ENCODE results near the gene PIGN.
A peak's percentile ranks its signal among the peaks of the same experiment; 100 is the strongest.

PIGN gene

DNA sequence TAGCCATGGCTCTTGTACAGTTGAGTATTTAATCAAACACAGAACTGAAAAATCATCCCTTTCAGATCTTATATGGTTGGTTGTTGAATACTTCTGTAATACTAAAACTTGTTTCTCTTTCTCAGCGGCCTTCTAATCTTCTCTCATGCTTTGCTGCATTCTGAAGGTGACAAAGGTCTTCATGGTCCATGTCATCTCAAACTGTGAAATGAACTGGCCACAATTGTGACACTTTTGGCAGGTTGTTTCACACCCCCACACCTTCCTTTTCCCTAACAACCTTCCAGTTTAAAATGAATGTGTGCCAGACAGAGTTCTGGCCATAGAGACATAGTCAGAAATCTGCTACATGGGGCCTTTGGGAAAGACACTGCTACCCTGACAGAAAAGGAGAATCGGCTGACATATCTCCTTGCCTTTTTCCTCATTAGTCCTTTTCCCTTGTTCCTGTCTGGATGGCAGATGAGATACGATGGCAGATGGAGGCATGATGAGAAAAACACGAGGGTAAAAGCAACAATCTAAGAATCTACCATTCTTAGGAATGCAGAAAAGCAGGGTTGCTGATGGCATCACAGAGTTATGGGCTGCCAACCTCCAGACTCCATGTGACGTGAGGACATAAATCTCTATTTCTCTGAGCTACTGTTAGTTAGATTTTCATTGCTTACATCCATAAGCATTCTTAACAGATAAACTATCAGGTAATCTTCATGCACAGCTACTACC, 106.5 kb downstream of the PIGN start:
- no peak for FAIRE-seq

DNA sequence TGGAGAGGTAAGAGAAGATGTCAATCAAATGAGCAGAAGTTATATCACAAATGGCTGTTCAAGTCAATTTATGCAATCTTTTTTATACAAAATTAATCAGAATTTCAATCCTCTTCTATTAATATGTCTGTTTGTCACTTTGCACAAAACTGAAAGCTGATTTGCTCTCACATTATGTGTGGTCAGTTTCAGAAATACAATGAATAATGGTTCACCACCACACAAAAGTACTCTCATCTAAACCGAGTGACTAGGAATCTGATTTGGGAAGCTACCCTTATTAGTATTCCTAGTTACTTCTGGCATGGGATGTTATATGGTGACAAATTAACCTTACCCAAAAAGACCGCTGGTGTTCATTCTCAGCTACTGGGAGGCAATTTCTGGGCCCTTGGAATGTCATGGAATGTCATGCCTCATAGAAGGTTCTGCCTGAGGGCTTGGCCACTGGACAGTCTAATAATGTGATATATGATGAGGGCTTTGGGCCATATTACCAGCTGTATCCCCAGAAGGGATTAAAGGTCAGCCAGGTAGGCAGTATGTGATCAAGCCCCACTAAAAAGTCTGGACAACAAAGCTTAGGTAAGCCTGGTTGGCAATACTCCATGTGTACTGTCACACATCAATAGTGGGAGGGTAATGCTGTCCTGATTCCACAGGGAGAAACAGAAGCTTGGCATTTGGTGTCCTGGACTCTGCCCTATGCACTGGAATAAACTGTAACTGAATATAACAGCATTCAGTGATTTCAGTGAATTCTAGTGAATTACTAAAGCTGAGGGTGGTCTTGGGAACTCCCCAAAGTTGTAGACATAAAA, 113.2 kb downstream of the PIGN start:
- no peak for TF ChIP-seq TAF1 (IDR thresholded peaks at IDR 0.05; ENCODE audit: borderline replicate concordance, low read depth, low read length)
- no peak for TF ChIP-seq POLR2AphosphoS5 (IDR thresholded peaks at IDR 0.05; ENCODE audit: low read depth, low read length)
- no peak for TF ChIP-seq POLR2A (IDR thresholded peaks at IDR 0.05; ENCODE audit: low read depth, low read length)
- no peak for DNase-seq (ENCODE audit: insufficient read length)
- peak; percentile 5 for FAIRE-seq

More for the DNA sequence above, 106.5 kb downstream of the PIGN start:
- TF ChIP-seq TAF1 (IDR thresholded peaks at IDR 0.05; ENCODE audit: borderline replicate concordance, low read depth, low read length) (no peak), POLR2A (IDR thresholded peaks at IDR 0.05; ENCODE audit: low read depth, low read length) (no peak), POLR2AphosphoS5 (IDR thresholded peaks at IDR 0.05; ENCODE audit: low read depth, low read length) (no peak)
- no peak for DNase-seq (ENCODE audit: insufficient read length)

DNA sequence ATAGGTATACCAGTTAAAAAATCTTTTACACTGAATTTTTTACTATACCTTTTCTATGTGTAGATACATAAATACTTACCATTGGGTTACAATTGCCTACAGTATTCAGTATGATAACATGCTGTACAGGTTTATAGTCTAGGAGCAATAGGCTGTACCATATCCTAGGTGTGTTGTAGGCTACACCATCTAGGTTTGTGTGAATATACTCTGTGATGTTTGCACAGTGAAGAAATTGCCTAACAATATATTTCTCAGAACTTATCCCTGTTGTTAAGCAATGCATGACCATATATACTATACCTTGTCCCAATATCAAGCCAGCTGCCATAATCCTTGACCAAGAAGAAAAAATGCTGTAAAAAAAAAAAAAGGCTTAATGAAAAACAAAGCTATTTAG, 114.5 kb downstream of the PIGN start:
- TF ChIP-seq TAF1 (IDR thresholded peaks at IDR 0.05; ENCODE audit: borderline replicate concordance, low read depth, low read length) (no peak), POLR2A (IDR thresholded peaks at IDR 0.05; ENCODE audit: low read depth, low read length) (no peak), POLR2AphosphoS5 (IDR thresholded peaks at IDR 0.05; ENCODE audit: low read depth, low read length) (no peak)
- no peak for DNase-seq (ENCODE audit: insufficient read length)
- no peak for FAIRE-seq

DNA sequence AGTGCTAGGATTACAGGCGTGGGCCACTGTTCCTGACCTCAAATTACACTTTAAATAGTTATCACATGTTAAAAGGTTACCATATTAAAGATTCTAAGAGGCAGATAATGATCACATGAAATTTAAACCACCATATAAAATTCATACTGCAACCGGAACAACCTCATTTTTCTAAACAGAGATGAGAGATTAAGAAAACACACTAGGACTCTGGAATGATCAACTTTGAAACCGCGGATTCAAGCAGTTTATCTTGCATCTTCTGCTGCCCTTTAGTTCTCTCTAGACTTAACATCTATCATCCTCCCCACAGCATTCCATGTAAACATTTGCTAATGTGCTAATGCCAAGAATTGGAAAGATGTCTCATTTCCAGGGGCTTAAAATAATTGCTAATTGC, 115.8 kb downstream of the PIGN start:
- no peak for FAIRE-seq
- no peak for TF ChIP-seq POLR2A (IDR thresholded peaks at IDR 0.05; ENCODE audit: low read depth, low read length)
- no peak for TF ChIP-seq TAF1 (IDR thresholded peaks at IDR 0.05; ENCODE audit: borderline replicate concordance, low read depth, low read length)
- no peak for TF ChIP-seq POLR2AphosphoS5 (IDR thresholded peaks at IDR 0.05; ENCODE audit: low read depth, low read length)
- DNase-seq (ENCODE audit: insufficient read length) = no peak

DNA sequence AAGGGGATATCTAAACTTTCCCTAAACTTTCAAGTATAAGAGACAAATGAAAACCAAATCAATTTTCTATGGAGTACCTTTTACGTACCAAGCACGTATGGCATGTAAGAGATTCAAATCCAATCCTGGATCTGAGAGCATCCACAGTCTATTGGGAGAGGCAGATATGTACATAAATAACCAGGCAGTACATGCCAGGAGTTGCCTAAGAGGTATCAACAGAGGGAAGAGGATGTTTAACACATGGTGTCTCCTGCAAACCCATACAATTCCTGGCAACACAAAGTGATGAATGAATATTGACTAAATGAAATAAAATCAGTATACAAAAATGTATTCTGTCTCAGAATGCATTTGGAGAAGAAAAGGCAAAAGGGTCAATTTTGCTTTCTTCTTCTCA, 116.6 kb downstream of the PIGN start:
- DNase-seq (ENCODE audit: insufficient read length) = no peak
- TF ChIP-seq POLR2AphosphoS5 (IDR thresholded peaks at IDR 0.05; ENCODE audit: low read depth, low read length) = no peak
- no peak for TF ChIP-seq TAF1 (IDR thresholded peaks at IDR 0.05; ENCODE audit: borderline replicate concordance, low read depth, low read length)
- no peak for TF ChIP-seq POLR2A (IDR thresholded peaks at IDR 0.05; ENCODE audit: low read depth, low read length)
- FAIRE-seq = no peak

DNA sequence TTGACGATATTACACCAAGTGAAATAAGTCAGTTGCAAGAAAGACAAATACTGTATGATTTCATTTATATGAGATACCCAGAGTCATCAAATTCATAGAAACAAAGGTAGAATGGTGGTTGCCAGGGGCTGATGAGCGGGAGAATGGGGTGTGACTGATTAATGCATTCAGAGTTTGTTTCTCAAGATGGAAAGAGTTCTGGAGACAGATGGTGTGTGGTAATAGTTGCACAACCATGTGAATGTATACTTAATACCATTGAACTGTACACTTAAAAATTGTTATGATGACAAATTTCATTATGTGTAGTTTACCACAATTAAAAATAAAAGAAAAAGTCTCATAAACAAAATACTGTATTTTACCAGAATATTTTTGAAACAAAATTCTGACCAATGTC, 117.3 kb downstream of the PIGN start:
- DNase-seq (ENCODE audit: insufficient read length) = no peak
- no peak for FAIRE-seq
- no peak for TF ChIP-seq POLR2A (IDR thresholded peaks at IDR 0.05; ENCODE audit: low read depth, low read length)
- TF ChIP-seq TAF1 (IDR thresholded peaks at IDR 0.05; ENCODE audit: borderline replicate concordance, low read depth, low read length) = no peak
- TF ChIP-seq POLR2AphosphoS5 (IDR thresholded peaks at IDR 0.05; ENCODE audit: low read depth, low read length) = no peak

DNA sequence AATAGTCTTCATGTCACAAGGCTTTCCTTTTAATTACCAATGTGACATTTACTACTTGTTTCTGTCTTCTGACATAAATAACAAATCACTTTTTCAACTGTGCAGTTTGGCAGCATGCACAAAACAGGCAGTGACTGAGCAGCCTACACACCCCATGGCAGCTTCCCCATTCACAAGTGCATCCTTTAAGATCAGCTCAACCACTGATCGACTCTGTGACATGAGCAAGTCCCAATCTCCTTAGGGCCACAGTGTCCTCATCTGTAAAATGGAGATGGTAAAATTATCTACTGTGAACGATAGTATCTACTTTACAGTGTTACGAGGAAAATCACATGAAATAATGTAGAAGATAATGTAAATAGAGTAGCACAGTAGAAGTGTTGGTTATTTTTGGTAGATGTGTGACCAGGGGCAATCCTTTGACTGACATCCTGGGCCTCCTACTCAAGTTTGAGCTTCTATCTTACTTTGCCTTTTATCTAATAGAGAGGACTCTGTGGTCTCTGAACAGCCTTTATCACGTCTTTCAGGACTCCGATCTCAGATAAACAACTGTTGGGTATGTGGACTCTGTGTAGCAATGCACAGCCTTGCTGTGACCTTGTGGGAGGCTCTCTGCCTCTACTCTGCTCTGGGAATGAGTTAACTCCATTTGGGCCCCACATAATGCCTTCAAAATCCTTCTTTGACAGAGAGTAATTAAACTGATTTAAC, 120.6 kb downstream of the PIGN start:
- TF ChIP-seq POLR2A (IDR thresholded peaks at IDR 0.05; ENCODE audit: low read depth, low read length) (no peak), TAF1 (IDR thresholded peaks at IDR 0.05; ENCODE audit: borderline replicate concordance, low read depth, low read length) (no peak), POLR2AphosphoS5 (IDR thresholded peaks at IDR 0.05; ENCODE audit: low read depth, low read length) (no peak)
- FAIRE-seq = no peak
- DNase-seq (ENCODE audit: insufficient read length) = no peak

DNA sequence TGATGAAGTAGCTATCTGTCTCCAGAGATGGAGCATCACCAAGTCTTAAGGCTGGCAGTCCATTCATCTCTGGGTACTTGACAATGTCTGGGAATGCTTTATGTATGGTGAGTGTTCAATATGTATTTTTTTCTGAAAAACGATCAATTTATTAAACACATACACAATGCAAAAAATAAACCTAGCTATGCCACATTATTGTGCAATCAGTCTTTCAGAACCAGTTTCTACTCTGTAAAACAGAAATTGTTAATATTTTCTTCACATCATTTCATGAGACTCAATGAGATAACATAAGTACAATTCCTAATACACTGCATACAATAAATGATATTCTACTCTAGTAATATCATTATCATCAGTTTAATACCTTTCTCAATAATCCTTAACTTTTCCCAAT, 122.5 kb downstream of the PIGN start:
- DNase-seq (ENCODE audit: insufficient read length) = no peak
- no peak for FAIRE-seq
- no peak for TF ChIP-seq POLR2AphosphoS5 (IDR thresholded peaks at IDR 0.05; ENCODE audit: low read depth, low read length)
- no peak for TF ChIP-seq POLR2A (IDR thresholded peaks at IDR 0.05; ENCODE audit: low read depth, low read length)
- no peak for TF ChIP-seq TAF1 (IDR thresholded peaks at IDR 0.05; ENCODE audit: borderline replicate concordance, low read depth, low read length)

DNA sequence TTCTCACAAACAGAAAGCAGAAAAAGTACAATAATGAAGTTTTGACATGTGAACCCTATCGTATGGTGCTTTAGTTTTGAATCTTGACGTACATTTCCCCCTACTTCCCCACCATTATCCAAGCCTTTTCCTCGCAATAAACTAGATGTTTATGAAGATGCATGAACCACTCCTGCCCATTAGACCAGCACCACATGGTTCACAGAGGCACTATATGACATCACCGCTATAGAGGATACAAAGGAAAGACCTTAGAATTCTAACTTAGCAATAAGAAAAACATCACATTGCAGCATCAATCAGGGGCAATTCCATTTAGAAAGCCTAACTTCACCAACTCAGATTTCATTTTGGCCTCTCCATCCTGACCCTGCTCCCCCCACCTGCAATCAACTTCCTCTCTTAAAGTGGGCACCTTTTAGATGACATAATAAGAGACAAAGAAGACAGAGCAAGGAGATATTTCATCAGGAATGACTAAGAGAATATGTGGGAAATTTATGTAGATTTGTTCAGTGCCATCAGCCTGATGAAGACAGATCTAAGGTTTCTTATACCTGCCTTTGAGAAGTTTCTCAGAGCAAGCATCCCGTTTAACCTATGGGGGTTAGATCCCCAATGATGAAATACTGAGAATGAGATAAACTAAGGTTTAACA, 124.9 kb downstream of the PIGN start:
- FAIRE-seq (no peak), DNase-seq (ENCODE audit: insufficient read length) (no peak)
- TF ChIP-seq POLR2A (IDR thresholded peaks at IDR 0.05; ENCODE audit: low read depth, low read length) (no peak), POLR2AphosphoS5 (IDR thresholded peaks at IDR 0.05; ENCODE audit: low read depth, low read length) (no peak), TAF1 (IDR thresholded peaks at IDR 0.05; ENCODE audit: borderline replicate concordance, low read depth, low read length) (no peak)

DNA sequence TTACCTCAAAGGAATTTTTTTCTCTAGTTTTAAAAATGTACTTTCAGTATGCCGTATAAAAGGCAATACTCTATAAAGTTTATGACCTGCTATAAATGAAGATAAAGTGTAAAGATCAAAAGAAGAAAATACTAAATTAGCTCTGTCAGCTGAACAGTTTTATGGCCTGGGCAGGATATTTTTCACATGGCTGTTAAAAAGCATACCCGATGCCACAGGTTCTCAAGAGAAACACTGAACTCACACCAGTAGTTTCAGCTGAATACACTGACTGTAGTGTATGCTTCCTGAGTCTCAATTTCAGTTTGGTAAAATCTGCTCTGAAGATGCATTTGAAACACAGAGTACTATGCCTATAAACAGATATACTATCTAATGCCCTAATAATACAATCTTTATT, 126.0 kb downstream of the PIGN start:
- FAIRE-seq (no peak), DNase-seq (ENCODE audit: insufficient read length) (no peak)
- no peak for TF ChIP-seq TAF1 (IDR thresholded peaks at IDR 0.05; ENCODE audit: borderline replicate concordance, low read depth, low read length)
- no peak for TF ChIP-seq POLR2A (IDR thresholded peaks at IDR 0.05; ENCODE audit: low read depth, low read length)
- TF ChIP-seq POLR2AphosphoS5 (IDR thresholded peaks at IDR 0.05; ENCODE audit: low read depth, low read length) = no peak

DNA sequence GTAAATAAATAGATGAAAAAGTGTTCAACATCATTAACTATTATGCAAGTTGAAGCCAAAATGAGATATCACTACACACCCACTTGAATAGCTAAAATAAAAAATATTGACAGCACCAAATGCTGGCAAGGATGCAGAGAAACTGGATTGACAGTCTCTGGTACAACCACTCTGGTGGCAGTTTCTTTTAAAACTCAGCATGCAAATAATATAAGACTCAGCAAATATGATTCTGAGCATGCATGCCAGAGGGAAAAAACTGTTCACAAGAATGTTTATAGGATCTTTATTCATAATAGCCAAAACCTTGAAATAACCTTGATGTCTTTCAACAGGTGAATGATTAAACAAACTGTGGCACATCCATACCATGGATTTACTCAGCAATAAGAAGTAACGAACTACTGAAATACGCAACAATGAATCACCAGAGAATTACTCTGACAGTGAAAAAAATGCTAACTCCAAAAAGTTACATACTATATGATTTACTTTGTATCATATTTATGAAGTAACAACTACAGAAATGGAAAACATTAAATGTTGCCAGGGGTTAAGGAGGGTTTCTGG, 131.8 kb downstream of the PIGN start:
- FAIRE-seq (no peak), DNase-seq (ENCODE audit: insufficient read length) (no peak)
- TF ChIP-seq TAF1 (IDR thresholded peaks at IDR 0.05; ENCODE audit: borderline replicate concordance, low read depth, low read length) (no peak), POLR2A (IDR thresholded peaks at IDR 0.05; ENCODE audit: low read depth, low read length) (no peak), POLR2AphosphoS5 (IDR thresholded peaks at IDR 0.05; ENCODE audit: low read depth, low read length) (no peak)

All from GM12892 (cell line).